Measurements from ENCODE around the gene ANP32B.
"Not testable (repeated sequence)": the region's sequence is repeated elsewhere in the genome, so short reads cannot be mapped to it uniquely, and the experiment has no call there.

ANP32B gene

GRCh38 chr9:98019098-98019497, 36.0 kb downstream of the ANP32B start:
- Histone ChIP-seq H3K27me3 (ENCODE audit: insufficient read depth, low read length) (no peaks in the 10 kb centered on the region), H3K79me2 (ENCODE audit: insufficient read depth, low read length) (no peaks in the 10 kb centered on the region), H3K9me2 (ENCODE audit: low read depth, low read length) (no peaks in the 10 kb centered on the region), H3K9ac (ENCODE audit: low read length) (no peak overlapping the region), H3F3A (ENCODE audit: insufficient read depth, low read length) (no peaks in the 10 kb centered on the region), H3K27ac (ENCODE audit: low read depth, low read length, poor library complexity, severe bottlenecking) (no peak overlapping the region), H4K20me1 (ENCODE audit: insufficient read depth, low read length) (no peaks in the 10 kb centered on the region), H3K9me3 (ENCODE audit: low read length) (no peaks in the 10 kb centered on the region), H3K4me2 (ENCODE audit: low read length) (no peak overlapping the region), H3K4me1 (ENCODE audit: insufficient read depth, low read length, severe bottlenecking) (no peaks in the 10 kb centered on the region), H3K36me3 (ENCODE audit: insufficient read depth, low read length) (peaks cover 57% of the 10 kb centered on the region), H3K4me3 (ENCODE audit: low read depth, low read length, poor library complexity, severe bottlenecking) (no peak overlapping the region), H2AFZ (ENCODE audit: low read length) (no peak overlapping the region)
- TF ChIP-seq EZH2 (IDR thresholded peaks at IDR 0.05; ENCODE audit: borderline replicate concordance, low read length) (no peak), CTCF (IDR thresholded peaks at IDR 0.05; ENCODE audit: low read length) (no peak)

- not testable (repeated sequence) for H3K9ac ChIP-seq (ENCODE audit: low read length); H3K4me1 ChIP-seq (ENCODE audit: insufficient read depth, low read length, severe bottlenecking); H3K4me2 ChIP-seq (ENCODE audit: low read length); H3F3A ChIP-seq (ENCODE audit: insufficient read depth, low read length); H2AFZ ChIP-seq (ENCODE audit: low read length); H3K27ac ChIP-seq (ENCODE audit: low read depth, low read length, poor library complexity, severe bottlenecking); H4K20me1 ChIP-seq (ENCODE audit: insufficient read depth, low read length); H3K79me2 ChIP-seq (ENCODE audit: insufficient read depth, low read length); H3K9me2 ChIP-seq (ENCODE audit: low read depth, low read length); H3K9me3 ChIP-seq (ENCODE audit: low read length); H3K4me3 ChIP-seq (ENCODE audit: low read depth, low read length, poor library complexity, severe bottlenecking); H3K27me3 ChIP-seq (ENCODE audit: insufficient read depth, low read length)
- peaks cover 50% of the 10 kb centered on the region for H3K36me3 ChIP-seq (ENCODE audit: insufficient read depth, low read length)
Measured at GRCh38 chr9:98019869-98020268, 36.7 kb downstream of the ANP32B start.

- no peaks in the 10 kb centered on the region for H4K20me1 ChIP-seq (ENCODE audit: insufficient read depth, low read length)
- no peak overlapping the region for H3K4me3 ChIP-seq (ENCODE audit: low read depth, low read length, poor library complexity, severe bottlenecking)
- no peak overlapping the region for H3K9ac ChIP-seq (ENCODE audit: low read length)
- H3K79me2 ChIP-seq (ENCODE audit: insufficient read depth, low read length), result no peaks in the 10 kb centered on the region
- H3K9me2 ChIP-seq (ENCODE audit: low read depth, low read length), result no peaks in the 10 kb centered on the region
- no peaks in the 10 kb centered on the region for H3K4me1 ChIP-seq (ENCODE audit: insufficient read depth, low read length, severe bottlenecking)
- no peak overlapping the region for H3K27ac ChIP-seq (ENCODE audit: low read depth, low read length, poor library complexity, severe bottlenecking)
- no peaks in the 10 kb centered on the region for H3K27me3 ChIP-seq (ENCODE audit: insufficient read depth, low read length)
- no peak overlapping the region for H3K4me2 ChIP-seq (ENCODE audit: low read length)
- H3F3A ChIP-seq (ENCODE audit: insufficient read depth, low read length), result no peaks in the 10 kb centered on the region
- TF ChIP-seq EZH2 (IDR thresholded peaks at IDR 0.05; ENCODE audit: borderline replicate concordance, low read length), result no peak
- TF ChIP-seq CTCF (IDR thresholded peaks at IDR 0.05; ENCODE audit: low read length), result no peak
- H3K36me3 ChIP-seq (ENCODE audit: insufficient read depth, low read length), result peaks cover 42% of the 10 kb centered on the region
- no peaks in the 10 kb centered on the region for H3K9me3 ChIP-seq (ENCODE audit: low read length)
- H2AFZ ChIP-seq (ENCODE audit: low read length), result no peak overlapping the region
Measured at GRCh38 chr9:98020476-98021145, 37.5 kb downstream of the ANP32B start.

Data from OCI-LY1 (cell line).